ENCODE measurements around the gene EIF3K. TPM values are rescaled to one million over a fixed set of nuclear protein-coding genes. Genes with fewer than 3 reads are reported as not detected.
"Not testable (repeated sequence)": the region's sequence is repeated elsewhere in the genome, so short reads cannot be mapped to it uniquely, and the experiment has no call there.

The EIF3K gene
- total RNA-seq, 1 donor from 2014 or later = 106 TPM

- ATAC-seq (peak; percentile 35), DNase-seq (ENCODE audit: low spot score) (peak; percentile 53)
Observed at GRCh38 chr19:38617764-38618589, 1.0 kb upstream of the EIF3K start, which contains the start of gene MAP4K1. MAP4K1 (minus strand) TSS chr19:38617953; CDS start chr19:38617895, 58 bp downstream.

DNA sequence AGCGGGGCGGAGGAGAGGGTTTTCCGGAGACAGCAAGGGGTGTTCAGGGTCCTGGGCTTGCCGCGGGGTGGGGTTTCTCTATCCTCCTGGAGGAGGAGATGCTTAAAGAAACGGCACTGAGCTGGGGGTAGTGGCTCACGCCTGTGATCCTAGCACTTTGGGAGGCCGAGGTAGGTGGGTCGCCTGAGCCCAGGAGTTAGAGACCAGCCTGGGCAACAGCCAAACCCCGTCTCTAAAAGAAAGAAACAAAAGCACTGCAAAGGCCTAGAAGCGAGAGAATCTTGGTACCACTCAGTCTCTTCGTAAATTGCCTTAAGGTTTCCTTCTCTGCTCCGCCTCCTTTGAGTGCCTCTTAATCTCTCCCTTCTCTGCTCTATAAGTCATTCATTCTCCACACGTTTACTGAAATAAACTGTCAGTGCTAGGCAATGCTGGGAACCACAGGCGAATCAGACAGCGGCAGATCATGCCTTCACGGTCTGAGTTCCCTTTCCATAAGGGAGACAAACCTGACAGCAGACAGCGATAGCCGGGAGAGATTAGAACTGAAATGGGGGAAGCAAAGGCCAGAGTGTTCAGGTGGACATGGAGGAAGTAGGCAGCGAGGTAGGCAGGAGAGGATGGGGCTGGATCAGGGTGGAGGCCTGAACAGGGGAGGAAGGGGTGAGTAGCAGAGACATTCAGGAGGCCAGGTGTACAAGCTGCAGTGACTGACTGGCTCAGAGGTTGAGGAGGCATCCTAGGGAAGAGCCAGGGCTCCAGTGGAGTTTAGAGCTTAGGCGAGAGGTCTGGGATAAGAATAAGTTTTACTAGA lies 580 bp downstream of the EIF3K start:
- DNase-seq (ENCODE audit: low spot score) = no peak
- ATAC-seq = no peak

DNA sequence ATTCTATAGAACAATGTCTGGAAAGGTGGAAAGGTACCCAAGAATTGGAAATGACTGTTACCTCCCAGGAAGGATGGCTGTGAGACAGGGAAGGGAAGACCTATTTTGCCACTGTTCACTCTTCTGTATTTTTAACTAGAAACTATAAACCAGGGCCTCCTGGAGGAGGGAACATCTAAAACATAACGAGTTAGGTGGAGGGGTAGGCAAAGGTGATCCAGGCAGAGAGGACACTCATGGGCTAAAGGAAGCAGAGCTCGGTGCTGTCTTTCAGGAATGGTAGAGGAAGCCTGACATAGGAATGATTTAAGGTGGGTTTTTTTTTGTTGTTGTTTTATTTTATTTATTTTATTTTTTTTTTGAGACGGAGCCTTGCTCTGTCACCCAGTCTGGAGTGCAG lies 5.8 kb downstream of the EIF3K start:
- no peak for ATAC-seq
- no peak for DNase-seq (ENCODE audit: low spot score)

DNA sequence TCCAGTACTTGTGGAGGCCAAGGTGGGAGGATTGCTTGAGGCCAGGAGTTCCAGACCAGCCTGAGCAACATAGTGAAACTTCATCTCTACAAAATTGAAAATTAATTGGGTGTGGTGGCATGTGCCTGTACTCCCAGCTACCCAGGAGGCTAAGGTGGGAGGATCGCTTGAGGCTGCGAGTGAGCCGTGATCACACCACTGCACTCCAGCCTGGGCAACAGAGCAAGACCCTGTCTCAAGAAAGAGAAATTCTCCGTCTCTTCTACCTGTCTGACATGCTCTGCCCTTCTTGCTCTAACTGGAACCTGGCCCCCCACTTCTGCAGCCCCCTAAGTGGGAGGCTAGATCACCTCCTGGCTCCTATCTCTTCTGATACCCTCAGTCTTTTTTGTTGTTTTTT lies 7.4 kb downstream of the EIF3K start:
- DNase-seq (ENCODE audit: low spot score) (no peak), ATAC-seq (no peak)

DNA sequence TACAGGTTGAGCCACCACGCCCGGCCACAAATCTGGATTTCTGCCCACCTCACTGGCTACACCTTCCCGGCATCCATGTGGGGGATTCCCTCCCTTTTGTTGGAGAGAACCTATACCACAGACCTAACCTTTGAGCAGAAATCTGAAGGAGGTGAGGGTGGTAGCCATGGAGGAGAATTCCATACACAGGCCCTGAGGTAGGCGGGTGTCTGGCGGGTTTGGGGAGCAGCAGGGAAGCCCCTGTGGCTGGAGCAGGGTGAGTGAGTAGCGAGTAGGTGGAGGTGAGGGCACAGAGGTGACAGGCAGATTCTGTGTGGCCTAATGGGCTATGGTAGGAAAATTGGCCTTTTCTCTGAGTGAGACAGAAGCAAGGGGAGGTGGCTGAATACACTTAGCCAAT lies 10.6 kb downstream of the EIF3K start:
- ATAC-seq = no peak

GRCh38 chr19:38631301-38631700 lies 12.3 kb downstream of the EIF3K start:
- DNase-seq (ENCODE audit: low spot score); ATAC-seq: not testable (repeated sequence)

More for the DNA sequence above, 10.6 kb downstream of the EIF3K start:
- DNase-seq (ENCODE audit: low spot score) = no peak

DNA sequence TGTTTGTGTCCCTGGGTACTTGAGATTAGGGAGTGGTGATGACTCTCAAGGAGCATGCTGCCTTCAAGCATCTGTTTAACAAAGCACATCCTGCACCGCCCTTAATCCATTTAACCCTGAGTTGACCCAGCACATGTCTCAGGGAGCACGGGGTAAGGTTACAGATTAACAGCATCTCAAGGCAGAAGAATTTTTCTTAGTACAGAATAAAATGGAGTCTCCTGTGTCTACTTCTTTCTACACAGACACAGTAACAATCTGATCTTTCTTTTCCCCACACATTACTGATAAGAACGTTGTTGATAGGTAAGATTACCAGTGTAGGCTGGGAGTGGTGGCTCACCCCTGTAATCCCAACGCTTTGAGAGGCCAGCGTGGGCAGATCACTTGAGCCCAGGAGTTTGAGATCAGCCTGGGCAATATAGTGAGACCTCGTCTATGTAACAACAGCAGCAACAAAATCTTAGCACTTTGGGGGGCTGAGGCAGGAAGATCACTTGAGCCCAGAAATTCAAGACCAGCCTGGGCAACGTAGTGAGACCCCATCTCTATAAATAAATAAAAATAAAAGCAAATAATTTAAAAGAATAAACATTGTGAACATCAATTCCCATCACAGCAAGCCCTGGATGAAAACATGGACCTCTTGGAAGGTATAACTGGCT lies 13.0 kb downstream of the EIF3K start:
- not testable (repeated sequence) for DNase-seq (ENCODE audit: low spot score); ATAC-seq

- no peak for DNase-seq (ENCODE audit: low spot score)
- no peak for ATAC-seq
Observed at GRCh38 chr19:38632476-38633213, 13.7 kb downstream of the EIF3K start.

GRCh38 chr19:38634757-38635482 lies 15.9 kb downstream of the EIF3K start:
- DNase-seq (ENCODE audit: low spot score) = peak; percentile 72
- ATAC-seq = peak; percentile 91

- ATAC-seq (no peak), DNase-seq (ENCODE audit: low spot score) (no peak)
Observed at GRCh38 chr19:38635483-38636399, 16.8 kb downstream of the EIF3K start.

DNA sequence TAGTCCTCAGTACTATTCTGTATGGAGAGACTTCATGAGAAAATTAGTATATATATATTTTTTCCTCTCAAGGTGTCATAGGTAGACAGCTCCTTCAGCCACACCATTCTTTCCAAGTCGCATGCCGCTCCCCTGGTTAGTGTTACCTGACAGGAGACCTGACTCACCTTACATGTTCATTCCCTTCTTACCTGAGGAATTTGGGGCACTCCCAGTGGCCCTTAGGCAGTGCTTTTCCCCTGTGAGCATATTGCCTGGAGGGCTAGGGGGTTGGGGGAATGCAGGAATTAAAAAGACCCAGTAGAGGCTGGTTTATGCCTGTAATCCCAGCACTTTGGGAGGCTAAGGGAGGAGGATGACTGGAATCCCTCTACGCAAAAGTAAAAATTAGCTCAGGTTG lies 19.5 kb downstream of the EIF3K start:
- no peak for DNase-seq (ENCODE audit: low spot score)
- no peak for ATAC-seq

DNA sequence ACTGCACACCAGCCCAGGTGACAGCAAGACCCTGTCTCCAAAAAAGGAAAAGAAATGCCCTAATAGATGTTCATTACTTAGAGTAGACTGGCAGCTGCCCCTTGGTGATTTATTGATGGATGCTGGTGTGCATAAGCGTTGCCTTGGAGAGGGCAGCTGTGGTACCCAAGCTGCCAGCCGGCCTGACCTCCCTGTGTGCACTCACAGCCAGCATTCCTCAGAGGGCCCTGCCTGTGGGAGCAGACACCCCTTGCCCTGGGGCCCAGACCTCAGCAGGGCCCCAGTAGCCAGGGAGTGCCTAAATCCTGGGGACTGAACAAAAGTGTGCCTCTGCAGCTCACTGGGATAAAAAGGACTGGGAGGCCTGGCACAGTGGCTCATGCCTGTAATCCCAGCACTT lies 20.7 kb downstream of the EIF3K start:
- DNase-seq (ENCODE audit: low spot score) (no peak), ATAC-seq (no peak)

- ATAC-seq = peak; percentile 26
- no peak for DNase-seq (ENCODE audit: low spot score)
Observed at GRCh38 chr19:38640368-38640767, 21.4 kb downstream of the EIF3K start.

GRCh38 chr19:38642176-38642575 lies 23.2 kb downstream of the EIF3K start:
- no peak for ATAC-seq
- DNase-seq (ENCODE audit: low spot score) = no peak

- no peak for ATAC-seq
Observed at GRCh38 chr19:38644719-38645118, 25.7 kb downstream of the EIF3K start.

DNA sequence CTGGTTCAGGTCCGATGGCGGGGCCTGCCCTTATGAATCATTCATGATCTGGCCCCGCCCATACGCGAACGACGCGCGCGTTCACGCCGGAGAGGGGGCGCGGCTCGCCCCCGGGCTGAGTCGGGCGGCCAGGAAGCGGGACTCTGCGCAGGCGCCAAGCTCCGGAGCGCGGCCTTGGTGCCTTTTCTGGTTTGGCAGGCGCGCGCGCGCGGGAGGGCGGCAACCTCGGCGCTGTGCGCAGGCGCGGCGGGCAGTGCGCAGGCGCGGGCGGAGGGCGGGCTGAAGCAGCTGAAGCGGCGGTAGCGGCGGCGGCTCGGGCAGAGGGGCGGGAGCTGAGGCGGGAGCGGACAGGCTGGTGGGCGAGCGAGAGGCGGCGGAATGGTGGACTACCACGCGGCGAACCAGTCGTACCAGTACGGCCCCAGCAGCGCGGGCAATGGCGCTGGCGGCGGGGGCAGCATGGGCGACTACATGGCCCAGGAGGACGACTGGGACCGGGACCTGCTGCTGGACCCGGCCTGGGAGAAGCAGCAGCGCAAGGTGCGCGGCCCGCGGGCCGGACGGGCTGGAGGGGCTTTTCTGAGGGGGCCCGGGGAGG lies 28.5 kb downstream of the EIF3K start, which contains the start of gene ACTN4:
Gene ACTN4 (plus strand): TSS at position 282 of the 598 bp plus-strand sequence. CDS start 97 bp downstream, at position 379.
- DNase-seq (ENCODE audit: low spot score) (peak; percentile 100), ATAC-seq (peak; percentile 86)

More at GRCh38 chr19:38644719-38645118, 25.7 kb downstream of the EIF3K start:
- no peak for DNase-seq (ENCODE audit: low spot score)

- ATAC-seq = no peak
Observed at GRCh38 chr19:38647966-38648768, 29.2 kb downstream of the EIF3K start.

More at GRCh38 chr19:38647966-38648768, 29.2 kb downstream of the EIF3K start:
- DNase-seq (ENCODE audit: low spot score) = no peak
